Measurements from ENCODE around the gene RNF217.

Gene RNF217

GRCh38 chr6:125100074-125100652 lies 137.9 kb downstream of the RNF217 start:
- peaks cover 53% of the 10 kb centered on the region for H3K4me1 Mint-ChIP-seq
- no peak overlapping the region for H3K27ac Mint-ChIP-seq
- H3K4me3 Mint-ChIP-seq, result peak overlapping the region; percentile 78 to 81 (median 79)

GRCh38 chr6:125101128-125101527 lies 138.9 kb downstream of the RNF217 start:
- Mint-ChIP-seq H3K27me3 (ENCODE audit: low read depth) (peaks cover 4% of the 10 kb centered on the region), H3K36me3 (ENCODE audit: low read depth) (no peaks in the 10 kb centered on the region), H3K9me3 (no peaks in the 10 kb centered on the region), H3K4me3 (peak overlapping the region; percentile 58 to 69 (median 64)), H3K27ac (peak overlapping the region in 1 of 3 experiments; percentile 27), H3K4me1 (peaks cover 47% of the 10 kb centered on the region)
- no peak for TF ChIP-seq CTCF (IDR thresholded peaks at IDR 0.05; ENCODE audit: unreplicated experiment in 3 of 3)

More at GRCh38 chr6:125100074-125100652, 137.9 kb downstream of the RNF217 start:
- Mint-ChIP-seq H3K36me3 (ENCODE audit: low read depth) (no peaks in the 10 kb centered on the region), H3K27me3 (ENCODE audit: low read depth) (peaks cover 4% of the 10 kb centered on the region), H3K9me3 (no peaks in the 10 kb centered on the region)
- TF ChIP-seq CTCF (IDR thresholded peaks at IDR 0.05; ENCODE audit: unreplicated experiment in 3 of 3), result no peak

GRCh38 chr6:125101631-125102030 lies 139.4 kb downstream of the RNF217 start:
- Mint-ChIP-seq H3K27ac (no peak overlapping the region), H3K36me3 (ENCODE audit: low read depth) (no peaks in the 10 kb centered on the region), H3K4me3 (no peak overlapping the region), H3K27me3 (ENCODE audit: low read depth) (peaks cover 4% of the 10 kb centered on the region), H3K9me3 (no peaks in the 10 kb centered on the region), H3K4me1 (peaks cover 47% of the 10 kb centered on the region)
- TF ChIP-seq CTCF (IDR thresholded peaks at IDR 0.05; ENCODE audit: unreplicated experiment in 3 of 3), result no peak

- TF ChIP-seq CTCF (IDR thresholded peaks at IDR 0.05; ENCODE audit: unreplicated experiment in 3 of 3), result no peak
- H3K4me1 Mint-ChIP-seq, result peaks cover 47% of the 10 kb centered on the region
- H3K27me3 Mint-ChIP-seq (ENCODE audit: low read depth), result peaks cover 4% of the 10 kb centered on the region
- no peaks in the 10 kb centered on the region for H3K36me3 Mint-ChIP-seq (ENCODE audit: low read depth)
- no peak overlapping the region for H3K4me3 Mint-ChIP-seq
- H3K27ac Mint-ChIP-seq, result no peak overlapping the region
- peaks cover 4% of the 10 kb centered on the region for H3K9me3 Mint-ChIP-seq
Observed at GRCh38 chr6:125102411-125102810, 140.2 kb downstream of the RNF217 start.

DNA sequence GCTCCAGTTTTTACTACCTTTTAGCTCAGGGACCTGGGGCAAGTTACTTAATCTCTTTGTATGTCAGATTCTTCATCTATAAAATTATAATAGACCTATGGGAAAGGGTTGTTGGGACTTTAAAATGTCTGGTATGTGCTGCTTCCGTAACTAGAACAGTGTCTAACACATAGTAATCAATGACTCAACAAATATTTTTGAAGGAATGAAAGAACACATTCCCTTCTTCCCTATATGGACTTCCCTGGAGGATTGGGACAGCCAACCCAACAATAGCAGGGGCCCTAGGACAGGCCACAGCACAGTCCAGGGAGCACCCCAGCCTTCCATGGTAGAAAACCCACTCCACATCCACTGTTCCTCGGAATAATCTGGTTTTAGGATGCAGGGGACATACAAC lies 140.7 kb downstream of the RNF217 start:
- Mint-ChIP-seq H3K4me3 (no peak overlapping the region), H3K9me3 (peaks cover 7% of the 10 kb centered on the region), H3K27ac (no peak overlapping the region), H3K27me3 (ENCODE audit: low read depth) (peaks cover 4% of the 10 kb centered on the region), H3K36me3 (ENCODE audit: low read depth) (no peaks in the 10 kb centered on the region), H3K4me1 (peaks cover 47% of the 10 kb centered on the region)
- TF ChIP-seq CTCF (IDR thresholded peaks at IDR 0.05; ENCODE audit: unreplicated experiment in 3 of 3), result no peak

GRCh38 chr6:125104425-125104824 lies 142.2 kb downstream of the RNF217 start:
- peak overlapping the region; percentile 20 to 46 (median 37) for H3K27ac Mint-ChIP-seq
- no peaks in the 10 kb centered on the region for H3K36me3 Mint-ChIP-seq (ENCODE audit: low read depth)
- no peak for TF ChIP-seq CTCF (IDR thresholded peaks at IDR 0.05; ENCODE audit: unreplicated experiment in 3 of 3)
- H3K27me3 Mint-ChIP-seq (ENCODE audit: low read depth), result no peaks in the 10 kb centered on the region
- peaks cover 16% of the 10 kb centered on the region for H3K9me3 Mint-ChIP-seq
- H3K4me1 Mint-ChIP-seq, result peaks cover 45% of the 10 kb centered on the region
- peak overlapping the region in 1 of 3 experiments; percentile 28 for H3K4me3 Mint-ChIP-seq
